Duodenal mucosa (tissue), 2 donors: ENCODE data around the gene ABHD12.

Experiments used
- H3K27ac ChIP-seq: one replicate; pipeline ENCODE4 v1.7.0; 2013; ENCODE audit warnings: low read depth, low read length
- H3K27me3 ChIP-seq, 2 donors: one replicate each; pipeline ENCODE4 v1.7.0; 2013; ENCODE audit warnings: low read length in 2 of 2, control low read depth in 1 of 2; ENCODE audit not compliant: insufficient read depth in 2 of 2, control insufficient read depth in 1 of 2
- H3K36me3 ChIP-seq, 2 donors: one replicate each; pipeline ENCODE4 v1.7.0; 2013; ENCODE audit warnings: low read length in 2 of 2, control low read depth in 1 of 2; ENCODE audit not compliant: insufficient read depth in 2 of 2, control insufficient read depth in 1 of 2
- H3K4me1 ChIP-seq, 2 donors: one replicate each; pipeline ENCODE4 v1.7.0; 2013; ENCODE audit warnings: low read length in 2 of 2, control low read depth in 1 of 2; ENCODE audit not compliant: insufficient read depth in 2 of 2, control insufficient read depth in 1 of 2
- H3K4me3 ChIP-seq, 2 donors: one replicate each; pipeline ENCODE4 v1.7.0; 2013; ENCODE audit warnings: low read length in 2 of 2, low read depth in 1 of 2
- H3K9ac ChIP-seq, 2 donors: one replicate each; pipeline ENCODE4 v1.7.0; 2013; ENCODE audit warnings: low read length in 2 of 2, low read depth in 1 of 2
- H3K9me3 ChIP-seq, 2 donors: one replicate each; pipeline ENCODE4 v1.7.0; 2013; ENCODE audit warnings: low read length in 2 of 2, control low read depth in 1 of 2; ENCODE audit not compliant: control insufficient read depth in 1 of 2

The ABHD12 gene

DNA sequence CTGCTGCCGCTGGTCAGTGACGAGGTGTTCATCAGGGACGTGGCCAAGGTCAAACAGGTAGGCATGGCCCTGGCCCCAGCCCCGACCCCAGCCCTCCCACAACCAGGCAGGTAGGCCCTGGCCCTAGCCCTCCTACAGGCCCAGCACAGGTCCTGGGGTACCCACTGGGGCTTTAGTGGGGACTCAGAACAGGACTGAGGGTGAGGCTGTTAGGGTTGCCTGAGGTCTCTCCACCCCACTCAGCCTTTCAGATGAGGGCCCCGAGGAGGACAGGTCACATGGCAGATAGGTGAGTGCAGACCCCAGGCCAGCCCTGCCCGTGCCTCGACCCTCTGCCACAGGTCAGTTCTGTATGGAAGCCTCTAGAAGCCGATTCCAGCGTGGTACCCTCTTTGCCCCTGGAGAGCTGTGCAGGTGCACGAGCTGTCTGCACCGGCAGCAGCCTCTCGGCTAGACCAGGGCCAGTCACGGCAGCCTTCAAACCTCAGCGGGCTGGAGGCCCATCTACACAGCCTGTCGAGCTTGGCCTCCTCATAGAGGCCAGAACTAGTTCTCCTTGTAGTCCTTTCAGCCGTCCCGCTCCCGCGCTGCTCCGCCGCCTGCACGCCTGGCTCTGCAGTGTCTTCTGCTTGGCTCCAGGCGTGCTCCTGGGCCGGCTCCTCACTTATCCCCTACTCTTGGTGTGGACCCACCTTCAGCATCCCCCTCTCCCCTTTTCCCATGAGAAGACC lies 107.2 kb downstream of the ABHD12 start:
- Histone ChIP-seq H3K36me3 (peaks cover 19 to 85% of the 10 kb centered on the region in 2 donors), H3K4me3 (no peak overlapping the region), H3K27me3 (no peaks in the 10 kb centered on the region), H3K9ac (no peak overlapping the region), H3K4me1 (no peaks in the 10 kb centered on the region), H3K27ac (no peak overlapping the region), H3K9me3 (no peaks in the 10 kb centered on the region)

DNA sequence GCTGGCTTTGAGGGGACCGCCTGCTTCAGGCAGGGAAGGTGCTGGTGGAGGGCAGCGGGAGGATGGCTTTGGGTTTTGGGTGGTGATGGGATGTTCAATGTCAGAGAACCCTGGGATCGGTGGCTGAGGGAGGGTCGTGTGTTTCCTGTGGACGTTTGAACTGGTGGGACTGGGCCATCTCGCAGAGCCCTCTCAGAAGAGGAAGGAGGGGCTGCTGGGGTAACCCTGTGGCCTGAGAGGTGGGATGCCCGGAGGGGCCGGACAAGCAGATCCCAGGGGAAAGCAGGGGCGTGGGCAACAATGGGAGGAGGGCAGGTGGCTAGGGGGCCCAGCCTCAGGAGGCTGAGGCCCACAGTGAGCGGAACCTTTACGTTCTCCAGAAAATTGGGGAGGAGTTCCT lies 107.8 kb downstream of the ABHD12 start:
- Histone ChIP-seq H3K27ac (no peak overlapping the region), H3K36me3 (peaks cover 22 to 86% of the 10 kb centered on the region in 2 donors), H3K4me1 (no peaks in the 10 kb centered on the region), H3K4me3 (no peak overlapping the region), H3K27me3 (no peaks in the 10 kb centered on the region), H3K9ac (no peak overlapping the region), H3K9me3 (no peaks in the 10 kb centered on the region)

DNA sequence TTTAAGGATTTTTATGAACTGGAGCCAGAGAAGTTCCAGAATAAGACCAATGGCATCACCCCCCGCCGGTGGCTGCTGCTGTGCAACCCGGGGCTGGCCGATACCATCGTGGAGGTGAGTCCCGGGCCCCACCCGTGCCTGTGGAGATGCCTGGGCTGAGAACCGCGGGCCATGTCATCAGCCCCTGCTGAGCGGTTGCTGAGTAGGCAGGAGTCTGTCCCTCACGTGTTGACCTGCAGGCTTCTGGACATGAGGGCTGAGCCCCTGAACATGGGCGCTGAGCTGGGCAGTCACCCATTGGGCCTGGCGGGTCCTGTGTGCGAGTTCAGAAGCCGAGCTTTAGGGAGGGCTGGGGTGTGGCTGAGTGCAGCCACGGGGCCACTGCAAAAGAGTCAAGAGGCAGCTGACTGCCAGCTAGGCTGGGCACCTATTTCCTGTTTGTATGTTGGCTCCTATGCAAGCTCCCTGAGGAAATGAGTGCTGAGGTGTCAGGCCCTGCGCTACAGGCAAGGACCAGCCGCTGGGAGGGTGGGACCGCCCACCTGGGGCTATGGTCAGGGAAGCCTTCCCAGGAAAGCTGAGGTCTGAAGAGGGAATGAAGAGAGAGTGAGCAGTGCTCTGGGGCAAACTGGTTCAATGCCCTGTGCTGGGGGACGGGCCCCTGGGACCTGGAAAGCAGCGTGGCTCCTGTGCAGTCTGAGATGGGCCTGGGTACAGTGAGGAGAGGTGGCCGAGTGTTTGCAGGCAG lies 108.4 kb downstream of the ABHD12 start:
- no peaks in the 10 kb centered on the region for H3K9me3 ChIP-seq
- no peaks in the 10 kb centered on the region for H3K4me1 ChIP-seq
- no peak overlapping the region for H3K4me3 ChIP-seq
- H3K9ac ChIP-seq: no peak overlapping the region
- peak overlapping the region; percentile 25 for H3K27ac ChIP-seq
- no peaks in the 10 kb centered on the region for H3K27me3 ChIP-seq
- H3K36me3 ChIP-seq: peaks cover 28 to 86% of the 10 kb centered on the region in 2 donors

DNA sequence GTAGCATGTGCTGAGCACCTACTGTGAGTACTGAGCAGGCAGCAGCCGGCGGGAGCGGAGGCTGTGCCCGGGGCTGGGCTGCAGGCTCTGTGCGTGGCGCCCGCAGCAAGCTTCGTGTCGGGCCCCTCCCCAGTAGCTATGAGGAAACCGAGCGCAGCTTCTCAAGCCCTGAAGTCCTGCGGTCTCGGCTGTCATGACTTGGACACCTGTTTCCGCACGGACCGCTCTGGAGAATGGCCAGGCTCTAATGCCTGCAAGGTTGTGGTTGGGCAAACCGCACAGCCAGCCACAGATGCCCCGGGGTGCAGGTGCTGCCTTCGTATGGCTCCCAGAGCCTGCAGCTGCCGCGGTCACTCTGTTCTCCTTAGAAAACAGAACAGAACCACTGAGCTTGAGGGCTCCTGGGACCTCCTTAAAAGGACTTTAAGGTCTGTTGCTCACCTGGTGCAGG lies 109.1 kb downstream of the ABHD12 start:
- Histone ChIP-seq H3K4me1 (no peaks in the 10 kb centered on the region), H3K9ac (no peak overlapping the region), H3K36me3 (peaks cover 31 to 84% of the 10 kb centered on the region in 2 donors), H3K27ac (no peak overlapping the region), H3K27me3 (no peaks in the 10 kb centered on the region), H3K4me3 (no peak overlapping the region), H3K9me3 (no peaks in the 10 kb centered on the region)

DNA sequence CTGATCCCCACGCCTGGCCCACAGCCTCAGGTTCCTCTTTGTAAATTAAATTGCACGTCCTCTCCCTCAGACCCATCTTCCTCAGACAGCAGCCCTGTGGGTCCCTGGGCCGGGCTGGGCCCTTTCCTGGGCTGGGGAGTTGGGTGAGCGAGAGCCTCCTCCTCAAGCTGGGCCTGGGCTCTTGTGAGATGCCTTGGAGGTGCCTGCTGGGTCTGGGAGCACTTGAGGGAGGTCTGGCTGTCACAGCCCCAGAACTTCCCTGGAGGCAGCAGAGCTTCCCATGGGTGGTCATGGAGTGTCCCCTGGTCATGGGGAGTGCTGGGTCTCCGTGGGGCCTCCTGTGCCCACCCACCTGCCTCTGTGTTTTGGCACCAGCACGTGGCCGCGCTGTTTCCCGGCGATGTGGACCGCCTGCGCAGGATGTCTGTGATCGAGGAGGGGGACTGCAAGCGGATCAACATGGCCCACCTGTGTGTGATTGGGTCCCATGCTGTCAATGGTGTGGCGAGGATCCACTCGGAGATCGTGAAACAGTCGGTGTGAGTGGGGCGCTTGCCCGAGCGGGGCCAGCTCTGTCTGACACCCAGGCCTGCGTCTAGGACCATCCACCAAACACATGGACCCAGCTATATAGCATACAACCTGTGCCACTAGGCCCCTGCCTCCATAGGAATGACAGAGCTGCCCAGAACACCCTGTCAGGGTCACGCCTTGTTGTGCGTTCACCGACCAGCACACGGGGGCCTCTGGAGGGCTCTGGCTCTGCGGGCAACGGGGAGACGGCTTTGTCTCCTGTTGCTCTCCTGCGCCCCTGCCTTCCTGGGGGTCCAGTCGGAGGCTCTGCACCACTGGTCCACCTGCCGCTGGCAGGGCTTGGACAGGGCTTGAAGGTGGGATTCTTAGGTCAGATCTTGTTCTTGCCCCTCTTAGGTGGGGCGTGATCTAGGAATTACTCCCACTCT lies 109.8 kb downstream of the ABHD12 start:
- H3K9me3 ChIP-seq: no peaks in the 10 kb centered on the region
- no peak overlapping the region for H3K9ac ChIP-seq
- peaks cover 31 to 82% of the 10 kb centered on the region in 2 donors for H3K36me3 ChIP-seq
- H3K27ac ChIP-seq: no peak overlapping the region
- H3K4me1 ChIP-seq: no peaks in the 10 kb centered on the region
- H3K4me3 ChIP-seq: no peak overlapping the region
- no peaks in the 10 kb centered on the region for H3K27me3 ChIP-seq

DNA sequence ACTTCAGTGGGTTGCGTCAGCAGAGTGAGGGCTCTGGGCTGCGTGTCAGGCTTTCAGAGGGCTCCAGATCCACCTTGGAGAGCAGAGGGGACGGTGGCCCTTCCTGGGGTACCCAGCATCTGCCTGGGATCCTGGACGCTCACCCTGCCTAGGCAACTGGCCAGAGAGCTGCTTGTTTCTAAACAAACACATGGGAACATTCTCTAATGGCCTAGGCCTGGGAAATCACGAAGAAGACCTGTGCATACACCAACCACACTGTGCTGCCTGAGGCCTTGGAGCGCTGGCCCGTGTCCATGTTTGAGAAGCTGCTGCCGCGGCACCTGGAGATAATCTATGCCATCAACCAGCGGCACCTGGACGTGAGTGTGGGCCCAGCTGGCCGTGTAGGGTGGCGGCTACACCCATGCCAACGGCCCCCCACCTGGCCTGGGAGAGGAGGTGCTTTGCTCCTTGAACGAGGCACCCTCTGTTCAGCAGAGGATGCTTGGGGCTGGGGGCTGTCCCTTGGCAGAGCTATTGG lies 110.5 kb downstream of the ABHD12 start:
- no peak overlapping the region for H3K27ac ChIP-seq
- no peak overlapping the region for H3K9ac ChIP-seq

DNA sequence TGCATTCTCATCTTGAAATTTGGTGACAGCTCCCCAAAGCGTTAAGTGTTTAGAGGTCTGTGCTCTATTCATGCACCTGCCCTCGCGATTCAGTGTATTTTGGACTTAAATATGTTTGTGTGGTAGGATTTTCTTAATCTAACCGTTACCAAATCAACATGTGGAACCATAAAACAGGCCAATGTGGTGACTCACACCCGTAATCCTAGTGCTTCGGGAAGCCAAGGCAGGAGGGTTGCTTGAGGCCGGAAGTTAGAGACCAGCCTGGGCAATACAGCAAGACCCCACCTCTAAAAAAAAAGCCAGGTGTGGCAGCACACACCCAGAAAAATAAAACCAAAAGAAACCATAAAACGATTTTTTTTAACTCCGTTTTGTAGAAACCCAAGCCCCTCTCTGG lies 111.2 kb downstream of the ABHD12 start:
- Histone ChIP-seq H3K27ac (no peak overlapping the region), H3K9ac (no peak overlapping the region)

More for the DNA sequence above, 110.5 kb downstream of the ABHD12 start:
- Histone ChIP-seq H3K4me3 (no peak overlapping the region), H3K4me1 (no peaks in the 10 kb centered on the region), H3K27me3 (no peaks in the 10 kb centered on the region), H3K9me3 (no peaks in the 10 kb centered on the region), H3K36me3 (peaks cover 31 to 82% of the 10 kb centered on the region in 2 donors)

DNA sequence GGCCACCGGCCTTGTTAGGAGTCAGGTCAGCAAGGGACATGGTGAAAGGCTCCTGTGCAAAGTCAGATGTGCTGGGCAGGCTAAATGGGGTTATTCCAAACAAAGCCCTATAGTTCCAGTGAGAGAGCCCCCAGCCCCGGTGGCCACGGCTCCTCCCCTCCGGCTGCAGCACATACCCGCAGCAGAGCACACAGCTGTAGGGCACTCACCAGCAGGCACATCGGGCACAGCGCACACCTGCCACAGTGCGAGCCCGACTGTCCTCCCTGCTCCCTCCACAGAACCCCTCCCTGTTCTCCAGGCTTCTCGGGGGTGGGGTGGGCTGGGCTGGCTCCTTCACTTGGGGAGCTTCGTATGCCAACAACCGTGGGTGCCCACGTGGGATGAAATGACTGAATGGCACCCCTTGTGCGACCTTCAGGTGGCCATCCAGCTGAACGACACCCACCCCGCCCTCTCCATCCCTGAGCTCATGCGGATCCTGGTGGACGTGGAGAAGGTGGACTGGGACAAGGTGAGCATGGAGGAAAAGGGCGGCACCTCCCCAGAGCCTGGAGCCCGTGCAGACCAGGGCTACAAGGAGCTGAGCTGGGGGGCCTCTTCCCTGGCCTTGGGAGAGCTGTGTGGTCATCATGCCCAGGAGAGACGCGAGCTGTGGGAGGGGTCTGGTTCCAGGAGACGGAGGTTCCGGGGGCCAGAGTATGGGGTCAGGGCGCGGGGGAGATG lies 111.8 kb downstream of the ABHD12 start:
- Histone ChIP-seq H3K36me3 (peaks cover 37 to 84% of the 10 kb centered on the region in 2 donors), H3K9me3 (no peaks in the 10 kb centered on the region), H3K27me3 (no peaks in the 10 kb centered on the region), H3K9ac (no peak overlapping the region), H3K4me1 (no peaks in the 10 kb centered on the region), H3K27ac (no peak overlapping the region), H3K4me3 (no peak overlapping the region)

More for the DNA sequence above, 111.2 kb downstream of the ABHD12 start:
- peaks cover 33 to 85% of the 10 kb centered on the region in 2 donors for H3K36me3 ChIP-seq
- no peaks in the 10 kb centered on the region for H3K27me3 ChIP-seq
- H3K4me3 ChIP-seq: no peak overlapping the region
- no peaks in the 10 kb centered on the region for H3K9me3 ChIP-seq
- H3K4me1 ChIP-seq: no peaks in the 10 kb centered on the region

DNA sequence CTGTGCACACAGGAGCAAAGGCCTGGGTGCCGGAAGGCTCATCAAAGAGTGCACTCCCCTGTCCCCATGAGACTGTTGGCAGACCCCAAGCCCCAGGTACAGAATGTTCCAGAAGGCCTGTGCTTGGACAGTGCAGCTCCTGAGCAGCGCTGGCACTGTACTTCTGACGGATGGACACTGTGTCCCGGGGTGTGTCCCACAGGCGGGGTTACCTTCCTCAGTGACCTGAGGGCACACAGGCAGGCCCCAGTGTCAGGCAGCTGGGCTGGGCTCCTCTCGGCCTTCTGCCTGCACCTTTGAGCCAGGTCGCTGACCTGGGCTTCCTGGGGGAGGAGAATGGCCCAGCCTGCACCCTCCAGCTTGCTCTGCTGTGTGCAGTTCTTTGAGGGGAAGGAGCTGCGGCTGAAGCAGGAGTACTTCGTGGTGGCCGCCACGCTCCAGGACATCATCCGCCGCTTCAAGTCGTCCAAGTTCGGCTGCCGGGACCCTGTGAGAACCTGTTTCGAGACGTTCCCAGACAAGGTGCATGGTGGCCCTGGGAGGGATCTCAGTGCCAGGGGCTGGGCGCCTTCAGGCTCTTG lies 112.6 kb downstream of the ABHD12 start:
- Histone ChIP-seq H3K4me3 (no peak overlapping the region), H3K4me1 (no peaks in the 10 kb centered on the region), H3K36me3 (peaks cover 37 to 85% of the 10 kb centered on the region in 2 donors), H3K27ac (no peak overlapping the region), H3K9ac (no peak overlapping the region), H3K27me3 (no peaks in the 10 kb centered on the region), H3K9me3 (no peaks in the 10 kb centered on the region)
